ENCODE data around the gene CIAO3. TPM values are rescaled to one million over a fixed set of nuclear protein-coding genes. Genes with fewer than 3 reads are reported as not detected.

The CIAO3 gene
- total and polyA plus RNA-seq, 2 experiments from 2014 or later, result 43.3 to 67.7 TPM

GRCh38 chr16:718389-718788, 22.4 kb downstream of the CIAO3 start:
- no peaks in the 10 kb centered on the region for H3K36me3 ChIP-seq
- TF ChIP-seq CTCF (IDR thresholded peaks at IDR 0.05; ENCODE audit: low read depth, low read length), result no peak
- no peak overlapping the region for H3K4me3 ChIP-seq
- no peaks in the 10 kb centered on the region for H3K9me3 ChIP-seq (ENCODE audit: low read depth)
- no peak for DNase-seq (ENCODE audit: low read depth in 1 of 2, low spot score in 1 of 2)
- H3K27ac ChIP-seq, result no peak overlapping the region
- peaks cover 23% of the 10 kb centered on the region for H3K4me1 ChIP-seq (ENCODE audit: low read depth)
- H3K27me3 ChIP-seq, result no peaks in the 10 kb centered on the region

- Histone ChIP-seq H3K4me3 (no peak overlapping the region), H3K9me3 (ENCODE audit: low read depth) (no peaks in the 10 kb centered on the region), H3K36me3 (no peaks in the 10 kb centered on the region), H3K27me3 (no peaks in the 10 kb centered on the region), H3K27ac (no peak overlapping the region), H3K4me1 (ENCODE audit: low read depth) (peaks cover 23% of the 10 kb centered on the region)
- DNase-seq (ENCODE audit: low read depth in 1 of 2, low spot score in 1 of 2), result no peak
- no peak for TF ChIP-seq CTCF (IDR thresholded peaks at IDR 0.05; ENCODE audit: low read depth, low read length)
Observed at GRCh38 chr16:717450-718245, 23.1 kb downstream of the CIAO3 start.

- no peak overlapping the region for H3K4me3 ChIP-seq
- H3K9me3 ChIP-seq (ENCODE audit: low read depth), result no peaks in the 10 kb centered on the region
- no peak overlapping the region for H3K27ac ChIP-seq
- H3K27me3 ChIP-seq, result no peaks in the 10 kb centered on the region
- peaks cover 23% of the 10 kb centered on the region for H3K4me1 ChIP-seq (ENCODE audit: low read depth)
- no peaks in the 10 kb centered on the region for H3K36me3 ChIP-seq
- no peak for DNase-seq (ENCODE audit: low read depth in 1 of 2, low spot score in 1 of 2)
- no peak for TF ChIP-seq CTCF (IDR thresholded peaks at IDR 0.05; ENCODE audit: low read depth, low read length)
Observed at GRCh38 chr16:716768-717325, 23.9 kb downstream of the CIAO3 start.

GRCh38 chr16:716200-716568, 24.6 kb downstream of the CIAO3 start:
- H3K27ac ChIP-seq, result no peak overlapping the region

GRCh38 chr16:715477-716199, 25.2 kb downstream of the CIAO3 start:
- Histone ChIP-seq H3K27ac (no peak overlapping the region), H3K4me1 (ENCODE audit: low read depth) (peaks cover 22% of the 10 kb centered on the region)

More at GRCh38 chr16:716200-716568, 24.6 kb downstream of the CIAO3 start:
- no peaks in the 10 kb centered on the region for H3K9me3 ChIP-seq (ENCODE audit: low read depth)
- DNase-seq (ENCODE audit: low read depth in 1 of 2, low spot score in 1 of 2), result peak; percentile 80 to 82
- H3K4me3 ChIP-seq, result peak overlapping the region; percentile 62
- peaks cover 19% of the 10 kb centered on the region for H3K4me1 ChIP-seq (ENCODE audit: low read depth)
- no peaks in the 10 kb centered on the region for H3K36me3 ChIP-seq
- no peaks in the 10 kb centered on the region for H3K27me3 ChIP-seq
- no peak for TF ChIP-seq CTCF (IDR thresholded peaks at IDR 0.05; ENCODE audit: low read depth, low read length)

More at GRCh38 chr16:715477-716199, 25.2 kb downstream of the CIAO3 start:
- Histone ChIP-seq H3K9me3 (ENCODE audit: low read depth) (no peaks in the 10 kb centered on the region), H3K27me3 (no peaks in the 10 kb centered on the region), H3K36me3 (no peaks in the 10 kb centered on the region), H3K4me3 (peak overlapping the region; percentile 62)
- TF ChIP-seq CTCF (IDR thresholded peaks at IDR 0.05; ENCODE audit: low read depth, low read length), result peak; percentile 5
- peak in 1 of 2 donors; percentile 79 for DNase-seq (ENCODE audit: low read depth in 1 of 2, low spot score in 1 of 2)
